Cardiac fibroblast (primary cell): ENCODE measurements around the gene NUDT1.

ENCODE experiments used
- DNase-seq, 2 donors: peaks; one replicate each; pipeline versions ENCODE4 v3.0.0 to v3.0.0-alpha.2; 2010; ENCODE audit warnings: low read depth in 2 of 2
- H3K4me3 ChIP-seq, 2 donors: replicated peaks in 1 of 2; 1 replicate in 1 of 2; 2 replicates in 1 of 2; pipeline ENCODE4 v1.5.1; 2011; ENCODE audit warnings: low read depth in 2 of 2, low read length in 2 of 2, mild to moderate bottlenecking in 2 of 2, moderate library complexity in 1 of 2
- CTCF ChIP-seq: IDR thresholded peaks from one replicate; pipeline ENCODE4 v1.5.1; 2011; ENCODE audit warnings: low read depth, mild to moderate bottlenecking, low read length, inconsistent platforms

The NUDT1 gene

GRCh38 chr7:2256306-2257045 lies 14.4 kb downstream of the NUDT1 start:
- no peak overlapping the region for H3K4me3 ChIP-seq
- no peak for DNase-seq
- TF ChIP-seq CTCF, result no peak

- no peak overlapping the region for H3K4me3 ChIP-seq
- TF ChIP-seq CTCF, result no peak
- no peak for DNase-seq
Observed at GRCh38 chr7:2257046-2257551, 15.1 kb downstream of the NUDT1 start.

DNA sequence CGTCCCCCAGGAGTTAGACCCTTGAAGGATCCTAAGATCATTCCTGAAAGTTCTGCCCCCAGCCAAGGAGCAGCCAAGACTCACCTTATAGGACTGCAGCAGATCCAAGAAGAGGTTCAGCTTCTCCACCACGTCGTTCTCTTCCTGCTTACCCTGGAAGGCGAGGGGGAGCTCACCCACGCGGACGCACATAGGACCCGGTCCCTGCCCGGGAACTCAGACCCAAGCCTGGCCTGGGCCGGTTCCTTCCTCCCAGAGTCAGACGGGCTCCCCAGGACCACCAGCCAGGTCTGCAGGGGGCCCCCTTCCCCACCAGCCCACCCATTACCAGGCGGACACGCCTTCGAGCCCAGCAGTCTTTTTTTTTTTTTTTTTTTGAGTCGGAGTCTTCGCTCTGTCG lies 15.6 kb downstream of the NUDT1 start:
- H3K4me3 ChIP-seq, result no peak overlapping the region
- no peak for DNase-seq
- TF ChIP-seq CTCF, result no peak

GRCh38 chr7:2258661-2259365 lies 16.8 kb downstream of the NUDT1 start:
- no peak for TF ChIP-seq CTCF
- H3K4me3 ChIP-seq, result no peak overlapping the region
- no peak for DNase-seq

DNA sequence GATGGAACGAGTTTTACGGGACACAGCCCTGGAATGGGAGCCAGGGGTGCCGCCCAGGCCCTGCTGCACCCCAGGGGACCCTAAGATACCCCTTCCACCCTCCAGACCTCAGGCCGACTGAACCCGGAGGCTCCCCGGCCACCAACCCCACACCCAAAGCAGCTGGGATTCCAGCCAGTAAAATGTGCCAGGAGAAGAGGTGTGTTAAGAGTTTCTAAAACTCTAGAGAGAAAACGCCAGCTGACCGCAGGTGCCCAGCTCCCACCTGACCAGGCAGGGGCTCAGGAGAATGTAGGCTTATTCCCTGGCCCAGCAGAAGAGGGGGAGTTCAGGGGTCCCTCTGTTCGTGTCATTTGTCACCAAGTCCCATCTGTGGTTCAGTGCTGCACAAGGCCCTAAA lies 17.5 kb downstream of the NUDT1 start:
- no peak overlapping the region for H3K4me3 ChIP-seq
- no peak for TF ChIP-seq CTCF
- DNase-seq, result no peak

DNA sequence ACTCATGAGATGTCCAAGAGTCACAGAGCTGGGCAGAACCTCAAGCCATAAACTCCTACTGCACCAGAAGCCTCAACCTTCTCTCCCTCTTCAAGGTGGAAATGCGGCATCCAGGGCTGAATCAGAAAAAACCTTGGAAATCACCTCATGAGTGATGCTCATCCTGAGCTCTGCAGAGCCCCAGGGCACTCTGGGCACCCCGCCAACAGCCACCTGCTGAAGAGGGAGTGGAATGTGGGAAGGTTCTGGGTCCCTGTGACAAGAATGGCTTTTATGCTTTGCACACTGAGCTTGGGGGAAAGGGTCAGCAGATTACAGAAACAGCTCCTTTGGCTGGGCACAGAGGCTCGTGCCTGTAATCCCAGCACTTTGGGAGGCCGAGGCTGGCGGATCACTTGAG lies 18.8 kb downstream of the NUDT1 start:
- no peak for TF ChIP-seq CTCF
- no peak overlapping the region for H3K4me3 ChIP-seq
- DNase-seq, result no peak
